ENCODE measurements around the gene B4GALNT3. TPM values are rescaled to one million over a fixed set of nuclear protein-coding genes. Genes with fewer than 3 reads are reported as not detected.
A peak's percentile ranks its signal among the peaks of the same experiment; 100 is the strongest.

Gene B4GALNT3
- total RNA-seq, 1 donor from 2014 or later = 43.4 TPM

DNA sequence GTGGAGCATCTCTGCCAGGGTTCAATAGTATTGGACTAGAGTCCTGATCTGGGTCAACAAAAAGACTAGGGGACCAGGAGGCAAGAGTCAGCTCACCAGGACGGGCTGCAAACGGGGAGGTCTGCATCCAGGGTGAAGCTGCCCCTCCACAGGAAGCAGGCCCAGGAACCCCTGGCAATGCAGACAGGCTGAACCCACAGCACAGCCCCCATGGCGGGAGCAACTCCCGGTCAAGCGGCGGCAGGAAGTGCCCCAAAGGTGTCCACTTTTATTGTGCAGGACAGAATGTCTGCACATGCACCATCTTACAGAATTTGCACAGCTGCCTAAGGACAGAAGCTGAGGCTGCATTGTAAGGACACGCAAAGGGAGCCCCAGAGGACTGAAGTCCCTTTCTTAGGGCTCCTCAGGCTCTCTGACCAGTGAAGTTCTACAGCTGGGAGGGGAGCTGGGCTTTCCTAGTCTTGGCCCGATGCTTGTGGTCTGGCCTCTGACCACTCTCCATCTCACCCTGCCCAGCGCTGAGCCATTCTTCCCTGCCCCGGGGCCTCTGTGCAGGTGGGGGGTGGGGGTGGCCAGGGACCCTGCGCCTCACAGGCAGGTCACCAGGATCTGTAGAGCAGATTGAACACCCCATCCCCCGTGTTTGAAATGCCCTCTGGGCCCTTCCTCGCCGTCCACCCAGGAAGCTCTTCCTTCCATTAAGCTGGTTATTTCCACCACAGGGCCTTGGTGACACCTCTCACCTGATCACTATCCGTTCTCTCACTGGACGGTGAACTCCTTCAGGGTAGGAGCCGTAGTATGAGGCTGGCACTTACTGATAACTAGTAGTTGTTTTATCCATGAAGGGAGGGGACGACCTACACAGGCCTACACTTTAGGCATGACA is 127.6 kb downstream of the B4GALNT3 start:
- DNase-seq = no peak

DNA sequence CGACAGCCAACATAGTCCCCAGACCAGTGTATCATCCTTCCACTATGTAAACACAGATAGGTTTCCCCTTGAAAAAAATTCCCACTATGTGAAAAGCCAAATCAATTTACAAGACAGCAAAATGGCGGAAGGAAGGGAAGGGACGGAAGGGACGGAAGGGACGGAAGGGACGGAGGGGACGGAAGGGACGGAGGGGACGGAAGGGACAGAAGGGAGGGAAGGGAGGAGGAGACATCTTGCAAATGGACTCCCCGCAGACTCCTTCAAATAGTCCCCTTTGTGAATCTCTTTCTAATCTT is 128.2 kb downstream of the B4GALNT3 start:
- intact Hi-C loops (cut with micrococcal nuclease) = no loop called here
- Histone ChIP-seq H3K4me1 (peaks cover 47% of the 10 kb centered on the region), H3K36me3 (peaks cover 4% of the 10 kb centered on the region), H3K4me3 (no peak overlapping the region), H3K27me3 (ENCODE audit: low read depth) (no peaks in the 10 kb centered on the region), H3K27ac (replicated peaks) (no peak overlapping the region), H3K9me3 (replicated peaks) (peaks cover 8% of the 10 kb centered on the region)
- TF ChIP-seq, protein P1, sequence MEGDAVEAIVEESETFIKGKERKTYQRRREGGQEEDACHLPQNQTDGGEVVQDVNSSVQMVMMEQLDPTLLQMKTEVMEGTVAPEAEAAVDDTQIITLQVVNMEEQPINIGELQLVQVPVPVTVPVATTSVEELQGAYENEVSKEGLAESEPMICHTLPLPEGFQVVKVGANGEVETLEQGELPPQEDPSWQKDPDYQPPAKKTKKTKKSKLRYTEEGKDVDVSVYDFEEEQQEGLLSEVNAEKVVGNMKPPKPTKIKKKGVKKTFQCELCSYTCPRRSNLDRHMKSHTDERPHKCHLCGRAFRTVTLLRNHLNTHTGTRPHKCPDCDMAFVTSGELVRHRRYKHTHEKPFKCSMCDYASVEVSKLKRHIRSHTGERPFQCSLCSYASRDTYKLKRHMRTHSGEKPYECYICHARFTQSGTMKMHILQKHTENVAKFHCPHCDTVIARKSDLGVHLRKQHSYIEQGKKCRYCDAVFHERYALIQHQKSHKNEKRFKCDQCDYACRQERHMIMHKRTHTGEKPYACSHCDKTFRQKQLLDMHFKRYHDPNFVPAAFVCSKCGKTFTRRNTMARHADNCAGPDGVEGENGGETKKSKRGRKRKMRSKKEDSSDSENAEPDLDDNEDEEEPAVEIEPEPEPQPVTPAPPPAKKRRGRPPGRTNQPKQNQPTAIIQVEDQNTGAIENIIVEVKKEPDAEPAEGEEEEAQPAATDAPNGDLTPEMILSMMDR (IDR thresholded peaks at IDR 0.05; ENCODE audit: borderline replicate concordance) = no peak
- DNase-seq = no peak

More for the DNA sequence above, 127.6 kb downstream of the B4GALNT3 start:
- Histone ChIP-seq H3K36me3 (peaks cover 4% of the 10 kb centered on the region), H3K4me1 (peaks cover 41% of the 10 kb centered on the region), H3K27ac (replicated peaks) (peak overlapping the region; percentile 44), H3K4me3 (no peak overlapping the region), H3K27me3 (ENCODE audit: low read depth) (no peaks in the 10 kb centered on the region), H3K9me3 (replicated peaks) (peaks cover 8% of the 10 kb centered on the region)
- intact Hi-C loops (cut with micrococcal nuclease) = no loop called here
- TF ChIP-seq, protein P1 (IDR thresholded peaks at IDR 0.05; ENCODE audit: borderline replicate concordance) = no peak

- Histone ChIP-seq H3K9me3 (replicated peaks) (peaks cover 8% of the 10 kb centered on the region), H3K27me3 (ENCODE audit: low read depth) (no peaks in the 10 kb centered on the region), H3K4me1 (peaks cover 53% of the 10 kb centered on the region), H3K27ac (replicated peaks) (peak overlapping the region; percentile 94), H3K36me3 (peaks cover 4% of the 10 kb centered on the region), H3K4me3 (no peak overlapping the region)
- DNase-seq = no peak
- TF ChIP-seq, protein P1 (IDR thresholded peaks at IDR 0.05; ENCODE audit: borderline replicate concordance) = no peak
- intact Hi-C loops (cut with micrococcal nuclease) = no loop called here
Measured at GRCh38 chr12:588646-589045, 128.9 kb downstream of the B4GALNT3 start.

GRCh38 chr12:590206-590750 is 130.5 kb downstream of the B4GALNT3 start:
- H3K9me3 ChIP-seq (replicated peaks) = peaks cover 8% of the 10 kb centered on the region
- H3K4me1 ChIP-seq = peaks cover 49% of the 10 kb centered on the region
- peaks cover 4% of the 10 kb centered on the region for H3K36me3 ChIP-seq
- H3K4me3 ChIP-seq = no peak overlapping the region
- TF ChIP-seq, protein P1 (IDR thresholded peaks at IDR 0.05; ENCODE audit: borderline replicate concordance) = no peak
- H3K27me3 ChIP-seq (ENCODE audit: low read depth) = no peaks in the 10 kb centered on the region
- peak overlapping the region; percentile 94 for H3K27ac ChIP-seq (replicated peaks)
- no peak for DNase-seq
- intact Hi-C loops (cut with micrococcal nuclease) = no loop called here

DNA sequence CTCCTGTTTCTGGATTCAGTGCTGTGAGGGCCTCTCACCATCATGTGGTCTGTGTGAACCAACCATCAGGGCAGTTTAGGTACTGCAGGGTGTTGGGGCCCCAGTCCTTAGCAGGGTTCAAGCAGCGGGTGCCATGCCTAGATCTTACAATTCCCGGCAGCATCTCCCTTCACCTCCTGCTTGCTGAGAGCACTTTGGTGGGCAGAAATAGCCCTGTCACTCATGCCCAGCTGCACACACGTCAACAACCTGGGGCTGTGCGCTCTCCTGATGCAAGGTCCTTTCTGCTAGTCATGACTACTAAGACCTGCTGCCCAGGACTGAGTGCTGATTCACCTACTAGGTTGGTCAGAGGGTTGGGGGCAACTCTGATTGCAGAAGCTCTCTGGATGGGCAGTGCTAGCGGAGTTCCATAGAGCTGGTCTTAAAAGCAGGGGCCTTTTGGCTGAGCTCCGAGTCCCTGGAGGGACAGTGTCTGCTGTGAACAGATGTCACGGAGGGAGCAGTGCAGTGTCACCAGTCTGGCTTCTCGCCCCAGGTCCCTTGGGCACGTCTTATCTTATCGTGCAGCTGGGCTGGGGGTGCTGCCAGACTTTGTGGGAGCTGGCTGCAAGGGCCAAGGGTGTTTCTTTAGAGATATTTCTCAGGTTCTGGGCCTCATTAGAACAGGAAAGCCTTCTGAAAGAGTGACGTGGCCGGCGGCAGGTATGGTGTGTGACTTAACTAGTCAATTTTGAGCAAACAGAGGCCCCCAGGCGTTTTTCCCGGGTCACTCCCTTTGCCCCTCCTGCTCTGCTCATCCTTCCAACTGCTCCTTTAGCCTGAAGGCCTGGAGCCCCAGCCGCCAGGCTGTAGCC is 131.7 kb downstream of the B4GALNT3 start:
- H3K36me3 ChIP-seq = peaks cover 4% of the 10 kb centered on the region
- H3K4me1 ChIP-seq = peaks cover 40% of the 10 kb centered on the region
- peak; percentile 91 for DNase-seq
- H3K27ac ChIP-seq (replicated peaks) = peak overlapping the region; percentile 94
- intact Hi-C loops (cut with micrococcal nuclease) = no loop called here
- H3K9me3 ChIP-seq (replicated peaks) = peaks cover 8% of the 10 kb centered on the region
- no peaks in the 10 kb centered on the region for H3K27me3 ChIP-seq (ENCODE audit: low read depth)
- peak overlapping the region; percentile 33 for H3K4me3 ChIP-seq
- TF ChIP-seq, protein P1 (IDR thresholded peaks at IDR 0.05; ENCODE audit: borderline replicate concordance) = peak; percentile 64
